GM21447 (cell line): Measurements from ENCODE around the gene USP20.

ENCODE experiments used
- ATAC-seq: cut with Tn5 transposase; IDR thresholded peaks from one replicate; pipeline ENCODE4 v1.9.1; 2021; ENCODE audit not compliant: unreplicated experiment

Gene USP20

DNA sequence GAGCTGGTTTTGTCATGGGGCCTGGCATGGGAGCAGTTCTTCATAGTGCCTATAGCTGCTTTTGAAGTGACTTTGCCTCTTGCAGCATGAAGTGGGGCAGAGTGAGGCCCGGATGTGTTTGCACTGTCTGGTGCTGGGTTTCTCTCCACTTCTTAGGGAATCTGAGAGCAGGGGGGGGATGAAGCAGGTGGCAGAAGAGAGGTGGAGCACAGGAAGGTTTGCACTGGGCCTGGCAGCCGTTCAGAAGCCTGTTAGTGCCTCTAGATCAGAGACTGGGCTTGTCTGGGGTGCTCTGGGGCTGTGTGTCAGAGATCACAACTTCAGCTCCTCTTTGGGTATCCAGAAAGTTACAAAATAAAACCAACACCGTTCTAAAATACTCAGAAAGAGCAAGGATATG, 18.4 kb downstream of the USP20 start:
- no peak for ATAC-seq

DNA sequence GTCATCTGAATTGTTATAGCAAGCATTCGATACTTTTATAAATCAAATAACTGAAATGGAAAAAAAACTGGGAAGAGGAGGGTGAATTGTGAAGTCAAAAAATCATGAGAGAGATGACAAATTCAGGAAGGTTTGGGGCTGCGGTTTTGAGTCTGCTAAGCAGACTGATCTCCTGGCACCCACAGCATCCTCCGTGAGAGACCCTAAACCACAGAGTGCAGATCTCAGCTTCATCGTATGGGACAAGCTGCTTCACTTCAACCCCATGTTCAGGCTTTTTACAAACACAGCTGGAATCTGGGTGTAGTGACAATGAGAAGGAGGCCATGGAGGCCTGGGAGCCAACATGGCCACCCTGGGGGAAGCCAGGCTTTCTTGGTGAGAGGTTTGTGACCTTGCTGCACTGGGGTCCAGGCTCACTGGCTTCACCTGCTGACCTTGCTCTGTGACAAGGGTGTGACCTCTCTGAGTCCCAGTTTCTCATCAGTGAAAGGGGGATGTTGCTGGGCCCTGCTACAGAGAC, 19.4 kb downstream of the USP20 start:
- no peak for ATAC-seq

DNA sequence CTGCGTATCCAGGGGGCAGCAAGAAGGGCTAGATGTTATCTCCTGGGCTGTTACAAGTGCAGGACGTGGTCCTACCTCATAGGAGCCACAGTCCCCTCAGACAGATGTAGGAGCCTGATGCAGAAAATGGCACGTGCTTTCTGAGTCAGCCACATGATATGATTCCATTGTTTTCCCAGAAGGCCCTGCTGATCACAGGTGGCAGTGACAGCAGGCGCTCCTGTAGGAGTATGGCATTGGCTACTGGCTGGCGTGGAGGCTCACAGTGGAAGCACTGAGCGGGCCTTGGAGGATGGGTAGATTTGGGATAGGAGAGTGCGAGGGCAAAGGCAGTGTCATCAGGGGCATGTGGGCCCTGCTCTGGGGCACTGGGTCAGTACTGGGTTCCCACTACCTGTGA, 21.9 kb downstream of the USP20 start:
- ATAC-seq, result no peak

DNA sequence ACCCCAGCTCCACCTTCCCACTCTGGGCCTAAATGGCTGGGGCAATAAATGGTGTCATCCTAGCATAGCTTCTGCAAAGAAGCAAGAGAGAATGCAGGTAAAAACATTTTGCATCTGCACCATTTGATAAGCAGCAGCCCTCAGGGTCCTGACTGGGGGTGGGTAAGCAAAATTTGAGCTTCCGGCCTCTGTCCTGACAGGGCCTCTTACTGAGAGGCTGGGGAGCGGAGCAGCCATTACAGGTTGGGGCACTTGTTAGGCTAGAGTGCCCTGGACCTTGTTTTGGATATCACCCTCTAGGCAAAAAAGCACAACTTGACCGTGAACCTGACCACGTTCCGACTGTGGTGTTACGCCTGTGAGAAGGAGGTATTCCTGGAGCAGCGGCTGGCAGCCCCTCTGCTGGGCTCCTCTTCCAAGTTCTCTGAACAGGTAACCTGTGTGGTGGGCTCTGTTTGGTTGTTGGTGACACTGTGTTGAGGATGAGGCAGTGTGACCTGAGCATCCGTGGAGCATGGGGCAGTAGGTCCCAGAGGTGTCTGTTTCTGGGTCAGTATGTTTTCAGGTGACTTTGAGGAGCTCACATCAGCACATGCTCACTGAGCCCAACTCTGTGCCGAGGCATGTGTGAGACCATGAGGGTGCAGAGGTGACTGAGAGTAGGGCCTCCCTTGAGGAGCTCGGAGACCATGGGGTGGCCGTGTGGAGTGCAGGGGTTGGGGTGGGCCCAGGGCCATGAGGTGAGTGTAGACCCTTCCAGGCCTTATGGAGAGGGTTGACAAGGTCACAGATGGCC, 23.1 kb downstream of the USP20 start:
- ATAC-seq, result no peak

DNA sequence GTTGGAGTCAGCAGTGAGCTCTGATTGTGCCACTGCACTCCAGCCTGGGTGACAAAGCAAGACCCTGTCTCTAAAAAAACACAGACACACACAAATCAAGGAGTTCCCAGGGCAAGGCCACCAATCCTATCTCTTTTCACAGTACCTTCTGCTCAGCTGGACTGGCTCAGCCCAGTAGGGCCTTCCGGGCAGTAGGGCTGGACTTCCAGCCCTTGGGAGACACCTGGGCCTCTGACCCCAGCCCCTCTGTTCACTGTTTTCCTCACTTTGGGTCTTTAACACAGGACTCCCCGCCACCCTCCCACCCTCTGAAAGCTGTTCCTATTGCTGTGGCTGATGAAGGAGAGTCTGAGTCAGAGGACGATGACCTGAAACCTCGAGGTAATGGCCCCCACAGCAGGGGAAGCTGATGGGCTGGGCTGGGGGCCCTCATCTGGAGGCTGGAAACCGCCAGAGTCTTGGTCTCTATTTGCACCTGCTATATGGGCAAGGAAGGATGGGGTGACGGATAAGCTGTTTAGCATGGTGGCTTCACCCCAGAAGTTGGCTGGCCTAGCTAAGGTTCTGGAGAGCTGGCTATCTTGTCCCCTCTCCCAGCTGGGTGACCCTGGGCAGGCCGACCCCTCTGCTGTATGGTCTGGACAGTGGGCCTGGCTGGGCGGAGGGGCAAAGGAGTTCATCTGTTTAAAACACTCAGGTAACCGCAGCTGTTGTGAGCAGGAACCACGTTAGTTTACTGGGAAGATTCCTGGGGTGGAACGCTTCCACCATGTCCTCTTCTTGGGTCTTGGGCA, 25.6 kb downstream of the USP20 start:
- ATAC-seq, result no peak

DNA sequence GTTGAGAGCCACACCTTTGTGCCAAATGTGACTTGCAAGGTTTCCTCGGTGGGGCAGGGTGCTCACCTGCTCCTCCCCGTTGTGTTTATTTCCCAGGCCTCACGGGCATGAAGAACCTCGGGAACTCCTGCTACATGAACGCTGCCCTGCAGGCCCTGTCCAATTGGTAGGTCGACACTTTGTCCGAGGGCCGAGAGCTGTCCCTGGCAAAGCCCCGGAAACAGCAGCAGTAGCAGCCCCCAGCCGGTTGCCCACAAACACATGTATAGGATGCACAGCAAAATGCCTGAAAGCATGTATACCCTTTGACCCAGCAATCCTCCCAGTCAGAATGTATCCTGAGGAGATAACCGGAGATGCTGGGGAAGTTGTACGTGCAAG, 26.2 kb downstream of the USP20 start:
- ATAC-seq, result no peak

DNA sequence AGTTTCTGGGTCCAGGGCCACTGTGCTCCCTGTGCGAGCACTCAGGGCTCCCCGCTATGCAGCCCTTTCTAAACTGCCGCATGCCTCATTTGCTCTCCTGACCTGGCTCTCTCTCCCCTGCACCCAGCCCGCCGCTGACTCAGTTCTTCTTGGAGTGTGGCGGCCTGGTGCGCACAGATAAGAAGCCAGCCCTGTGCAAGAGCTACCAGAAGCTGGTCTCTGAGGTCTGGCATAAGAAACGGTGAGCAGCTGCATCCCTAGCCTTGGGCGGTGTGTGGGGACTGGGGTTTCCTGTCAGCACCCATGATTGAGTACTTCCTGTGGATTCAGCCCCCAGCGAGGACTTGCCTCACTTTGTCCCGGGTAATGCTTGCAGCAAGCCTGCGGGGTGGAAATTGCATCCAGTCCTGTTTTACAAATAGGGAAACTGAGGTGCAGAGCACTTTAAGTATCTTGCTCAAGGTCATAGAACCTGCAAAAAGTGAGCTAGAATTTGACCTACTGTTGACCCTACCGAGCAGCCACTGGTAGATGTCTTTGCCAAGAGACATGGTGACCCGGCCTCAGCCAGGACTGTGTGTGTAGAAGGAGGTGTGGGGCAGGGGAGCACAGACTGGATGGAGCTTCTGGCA, 27.9 kb downstream of the USP20 start:
- no peak for ATAC-seq

DNA sequence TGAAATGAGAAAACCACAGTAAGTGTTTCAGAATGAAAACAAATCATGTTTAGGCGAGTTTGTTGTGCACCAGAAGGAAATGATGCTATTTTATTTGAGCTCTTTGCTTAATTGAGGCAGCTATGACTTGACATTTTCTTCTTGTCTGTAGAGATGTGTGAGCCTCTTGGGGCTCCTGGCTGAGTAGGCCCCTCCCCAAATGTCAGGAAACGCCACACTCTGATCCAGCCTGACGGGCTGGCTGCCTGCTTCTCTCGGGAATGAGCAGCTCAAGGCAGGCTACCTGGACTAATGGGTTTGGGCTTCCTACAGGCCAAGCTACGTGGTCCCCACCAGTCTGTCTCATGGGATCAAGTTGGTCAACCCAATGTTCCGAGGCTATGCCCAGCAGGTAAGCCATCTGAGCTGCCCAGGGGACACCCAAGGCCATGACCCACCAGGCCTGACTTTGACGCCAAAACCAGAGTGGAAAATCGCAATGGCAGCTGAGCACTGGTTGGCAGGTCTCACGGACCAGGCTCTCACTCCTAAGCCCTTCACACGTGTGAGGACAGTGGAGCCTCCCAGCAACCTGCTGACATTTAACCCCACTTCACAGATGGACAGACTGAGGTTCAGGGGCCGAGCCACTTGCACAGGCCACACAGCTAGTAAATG, 29.9 kb downstream of the USP20 start:
- no peak for ATAC-seq

DNA sequence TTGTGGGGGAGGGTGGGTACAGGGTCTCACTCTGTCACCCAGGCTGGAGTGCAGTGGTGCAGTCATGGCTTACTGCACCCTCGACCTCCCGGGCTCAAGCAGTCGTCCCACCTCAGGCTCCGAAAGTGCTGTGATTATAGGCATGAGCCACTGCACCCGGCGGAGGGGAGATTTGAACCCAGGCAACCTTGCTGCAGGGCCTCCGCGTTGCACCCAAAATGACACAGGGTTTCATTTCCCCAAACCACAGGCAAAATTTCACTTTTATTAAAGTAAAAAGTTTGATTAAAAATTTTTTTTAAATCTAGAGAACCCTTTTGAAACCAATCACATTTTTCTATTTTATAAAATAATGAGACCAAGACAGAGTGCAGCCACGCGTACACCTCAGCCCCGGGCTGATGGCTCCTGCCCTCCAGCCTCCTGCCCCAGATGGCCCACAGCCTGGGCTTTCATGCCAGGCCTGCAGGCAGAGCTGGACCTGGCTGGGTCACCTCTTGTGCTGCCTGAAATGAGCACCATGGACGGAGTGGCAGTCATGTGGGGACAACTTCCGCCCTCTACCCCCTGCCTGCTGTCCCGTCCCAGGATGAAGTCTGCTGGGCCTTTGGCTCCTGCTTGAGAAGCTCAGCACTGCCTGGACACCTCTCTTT, 30.5 kb downstream of the USP20 start:
- ATAC-seq, result no peak

DNA sequence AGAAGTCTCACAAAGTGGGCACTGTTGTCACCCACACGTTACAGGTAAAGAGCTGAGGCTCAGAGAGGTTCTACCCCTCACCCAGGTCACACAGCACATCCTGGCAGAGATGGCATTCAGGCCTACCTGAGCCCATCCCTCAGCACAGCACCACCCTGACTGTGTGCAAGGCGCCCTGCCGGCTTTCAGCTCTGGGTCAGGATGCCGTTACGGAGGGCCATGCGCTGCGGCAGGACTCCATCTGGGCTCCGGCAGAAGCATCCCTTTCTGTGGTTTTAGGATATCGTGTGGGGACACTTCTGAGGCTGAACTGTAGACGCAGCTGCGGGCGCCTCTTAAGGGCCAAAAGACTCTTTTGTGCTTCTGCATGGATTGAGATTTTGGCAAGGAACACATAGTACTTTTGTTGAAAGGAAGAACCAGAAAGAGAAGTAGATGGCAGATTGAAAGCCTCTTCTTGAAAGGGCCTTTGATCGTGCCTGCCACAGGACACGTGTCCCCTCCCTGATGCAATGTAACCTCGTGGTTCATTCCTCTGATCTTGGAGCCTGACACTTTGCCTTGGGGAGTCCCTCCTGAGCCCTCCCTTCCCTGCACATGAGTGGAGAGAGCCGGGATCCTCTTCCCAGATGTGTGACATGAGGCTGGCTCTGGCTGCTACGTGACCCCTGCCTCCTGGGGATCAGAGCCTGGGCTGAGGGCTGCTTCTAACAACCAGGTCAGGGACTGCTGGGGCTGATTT, 31.3 kb downstream of the USP20 start:
- no peak for ATAC-seq

DNA sequence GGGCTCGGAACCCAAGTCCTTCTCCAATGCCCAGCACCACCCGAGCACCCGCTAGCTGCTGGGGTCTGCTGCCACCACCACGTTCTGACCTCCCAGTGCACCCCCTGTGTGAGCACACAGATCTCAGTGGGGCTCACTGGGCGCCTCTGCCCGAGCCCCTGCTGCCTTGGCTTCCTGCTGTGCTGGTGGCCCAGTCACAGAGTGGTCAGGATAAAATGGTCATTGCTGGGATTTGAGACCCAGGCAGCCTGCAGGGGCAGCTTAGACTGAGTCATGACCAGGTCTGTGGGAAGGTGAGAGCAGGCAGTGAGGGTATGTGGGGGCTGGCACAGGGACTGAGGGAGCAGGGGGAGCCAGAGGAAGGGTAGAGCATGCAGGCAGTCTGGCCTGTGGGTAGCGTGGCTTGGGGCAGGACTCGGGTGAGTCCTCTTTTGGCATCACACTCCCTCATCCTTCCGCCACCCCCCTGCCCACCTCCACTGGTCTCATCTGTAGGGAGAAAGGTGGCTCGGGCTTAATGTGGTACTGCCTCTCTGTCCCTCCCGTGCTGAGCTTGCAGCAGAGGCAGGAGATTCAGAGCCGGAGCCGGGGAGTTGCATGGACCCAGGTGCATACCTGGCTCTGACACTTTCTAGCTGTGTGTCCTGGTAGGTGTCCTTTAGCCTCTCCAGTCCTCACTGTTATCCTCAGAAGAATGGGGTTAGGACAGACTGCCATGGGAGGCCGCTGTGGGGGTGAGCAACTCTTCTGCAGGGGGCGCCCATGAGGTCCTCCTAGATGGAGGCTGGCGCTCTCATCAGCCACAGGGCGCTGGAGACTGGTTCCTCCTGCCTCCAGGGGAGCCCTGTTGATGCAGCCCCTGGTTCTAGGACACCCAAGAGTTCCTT, 32.1 kb downstream of the USP20 start:
- no peak for ATAC-seq

DNA sequence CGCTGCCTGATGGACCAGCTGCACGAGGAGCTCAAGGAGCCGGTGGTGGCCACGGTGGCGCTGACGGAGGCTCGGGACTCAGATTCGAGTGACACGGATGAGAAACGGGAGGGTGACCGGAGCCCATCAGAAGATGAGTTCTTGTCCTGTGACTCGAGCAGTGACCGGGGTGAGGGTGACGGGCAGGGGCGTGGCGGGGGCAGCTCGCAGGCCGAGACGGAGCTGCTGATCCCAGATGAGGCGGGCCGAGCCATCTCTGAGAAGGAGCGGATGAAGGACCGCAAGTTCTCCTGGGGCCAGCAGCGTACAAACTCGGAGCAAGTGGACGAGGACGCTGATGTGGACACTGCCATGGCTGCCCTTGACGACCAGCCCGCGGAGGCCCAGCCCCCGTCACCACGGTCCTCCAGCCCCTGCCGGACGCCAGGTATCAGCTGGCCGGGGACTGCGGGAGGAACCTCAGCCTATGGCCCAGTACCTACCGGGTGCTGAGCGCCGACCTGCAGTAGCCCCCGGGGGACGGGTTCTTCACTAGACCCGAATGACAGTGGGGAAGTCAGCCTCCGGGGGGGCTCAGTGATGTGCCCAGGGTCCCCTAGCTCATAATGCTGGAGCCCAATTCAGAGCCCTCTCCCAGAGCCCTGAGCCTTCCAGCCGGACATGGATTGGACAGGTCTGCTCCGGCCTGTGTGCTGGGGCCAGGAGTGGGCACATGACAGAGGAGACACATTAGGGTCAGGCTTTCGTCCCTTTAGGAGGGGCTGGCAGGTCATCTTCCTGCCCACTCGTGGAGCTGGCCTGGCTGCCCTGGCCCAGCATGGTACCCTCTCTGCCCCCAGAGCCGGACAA, 33.0 kb downstream of the USP20 start:
- no peak for ATAC-seq

DNA sequence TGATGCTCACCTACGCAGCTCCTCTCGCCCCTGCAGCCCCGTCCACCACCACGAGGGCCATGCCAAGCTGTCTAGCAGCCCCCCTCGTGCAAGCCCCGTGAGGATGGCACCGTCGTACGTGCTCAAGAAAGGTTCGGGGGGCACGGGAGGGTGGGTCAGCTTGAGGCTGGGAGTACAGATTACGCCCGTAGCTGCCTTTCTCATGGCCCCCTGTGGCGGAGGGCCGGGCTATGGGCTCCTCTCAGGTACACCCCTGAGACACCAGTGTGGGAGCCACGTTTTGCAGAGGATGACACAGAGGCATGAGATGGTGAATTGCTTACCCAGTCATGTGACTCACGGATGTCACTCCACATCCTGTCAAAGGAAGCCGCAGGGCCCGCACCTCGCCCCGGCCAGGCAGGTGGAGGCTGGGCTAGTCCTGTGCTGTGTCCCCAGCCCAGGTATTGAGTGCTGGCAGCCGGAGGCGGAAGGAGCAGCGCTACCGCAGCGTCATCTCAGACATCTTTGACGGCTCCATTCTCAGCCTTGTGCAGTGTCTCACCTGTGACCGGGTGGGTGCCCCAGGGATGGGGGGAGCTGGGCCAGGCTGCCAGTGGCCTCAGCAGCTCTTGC, 33.7 kb downstream of the USP20 start:
- no peak for ATAC-seq

DNA sequence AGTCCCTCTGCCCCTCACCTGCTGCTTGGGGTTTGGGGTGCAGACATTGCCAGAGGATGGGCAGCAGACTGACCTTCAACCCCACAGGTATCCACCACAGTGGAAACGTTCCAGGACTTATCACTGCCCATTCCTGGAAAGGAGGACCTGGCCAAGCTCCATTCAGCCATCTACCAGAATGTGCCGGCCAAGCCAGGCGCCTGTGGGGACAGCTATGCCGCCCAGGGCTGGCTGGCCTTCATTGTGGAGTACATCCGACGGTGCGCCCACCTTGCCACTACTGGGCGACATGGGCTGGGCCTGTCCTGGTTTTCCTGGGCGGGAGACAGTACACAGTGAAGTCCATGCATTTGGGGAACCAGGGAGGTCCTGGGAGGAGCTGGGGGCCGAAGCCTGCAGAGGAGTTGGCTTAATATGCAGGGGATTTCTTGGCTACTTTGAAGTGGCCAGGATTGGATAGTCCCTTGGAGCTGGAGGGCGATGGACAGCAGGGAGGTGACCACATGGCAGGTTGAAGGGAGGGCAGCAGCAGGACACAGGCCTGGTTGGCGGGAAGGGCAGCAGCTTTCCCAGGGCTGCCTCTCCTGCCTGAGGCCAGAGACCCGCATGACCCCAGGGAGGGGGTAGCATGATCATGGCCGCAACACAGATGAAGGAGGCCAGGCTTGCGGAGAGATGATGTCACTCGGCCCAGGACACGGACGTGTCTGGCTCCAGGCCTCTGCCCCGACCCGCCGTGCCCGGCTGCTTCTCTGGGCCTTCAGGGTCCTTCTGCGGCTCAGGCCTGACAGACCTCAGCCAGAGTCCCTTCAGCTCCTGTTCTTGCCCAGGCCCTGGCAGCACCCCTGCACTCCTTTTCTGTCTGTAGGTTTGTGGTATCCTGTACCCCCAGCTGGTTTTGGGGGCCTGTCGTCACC, 34.6 kb downstream of the USP20 start:
- no peak for ATAC-seq

DNA sequence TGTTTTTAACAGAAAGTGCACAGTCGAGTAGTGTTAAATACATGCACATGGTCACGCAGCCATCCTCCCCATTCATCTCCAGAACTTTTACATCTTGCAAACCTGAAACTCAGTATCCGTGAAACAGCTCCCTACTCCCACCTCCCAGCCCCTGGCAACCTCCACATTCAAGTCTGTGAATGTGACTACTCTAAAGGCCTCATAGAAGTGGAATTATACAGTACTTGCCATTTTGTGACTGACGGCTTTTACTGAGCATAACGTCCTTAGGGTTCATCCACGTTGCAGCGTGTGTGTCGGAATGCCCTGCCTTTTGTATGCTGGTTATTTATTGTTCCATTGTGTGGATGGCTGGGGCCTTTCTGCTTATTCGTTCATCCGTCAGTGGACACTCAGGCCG, 35.8 kb downstream of the USP20 start:
- no peak for ATAC-seq

DNA sequence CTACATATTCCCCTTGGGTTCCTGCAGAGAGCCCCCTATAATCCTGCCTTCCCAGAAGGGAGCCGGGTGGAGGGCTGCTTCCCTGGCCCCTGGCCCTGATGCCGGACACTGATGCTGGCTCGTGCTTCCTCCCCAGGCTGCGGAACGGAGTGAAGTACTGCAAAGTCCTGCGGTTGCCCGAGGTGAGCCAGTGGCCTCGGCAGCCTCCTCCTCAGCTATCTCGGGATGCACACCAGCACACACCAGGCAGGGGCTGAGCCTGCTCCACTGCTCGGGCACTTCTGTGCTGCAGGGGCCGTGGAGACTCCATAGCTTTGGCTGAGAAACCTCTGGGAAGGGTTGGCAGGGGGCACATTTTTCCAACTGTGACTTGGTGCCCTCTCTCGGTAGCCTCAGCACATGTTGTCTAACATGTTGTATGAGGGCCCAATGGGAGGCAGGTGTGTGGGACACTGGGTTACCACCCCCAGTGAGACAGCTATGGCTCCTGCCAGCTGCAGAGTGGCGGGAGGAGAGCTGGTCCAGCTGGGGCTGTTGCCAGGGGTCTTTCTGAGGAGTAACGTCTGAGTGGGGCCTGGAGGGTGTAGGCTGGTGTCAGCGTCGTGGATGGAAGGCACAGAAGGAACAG, 38.4 kb downstream of the USP20 start:
- no peak for ATAC-seq
